ENCODE data around the gene PHPT1. TPM values are rescaled to one million over a fixed set of nuclear protein-coding genes. Genes with fewer than 3 reads are reported as not detected.
A peak's percentile ranks its signal among the peaks of the same experiment; 100 is the strongest.
"Not testable (repeated sequence)": the region's sequence is repeated elsewhere in the genome, so short reads cannot be mapped to it uniquely, and the experiment has no call there.

Gene PHPT1
- total RNA-seq, 1 donor from 2014 or later: 192 TPM

- H3K36me3 Mint-ChIP-seq (ENCODE audit: low read depth): peaks cover 3% of the 10 kb centered on the region
- H3K9me3 Mint-ChIP-seq (ENCODE audit: low read depth): no peaks in the 10 kb centered on the region
- H3K4me1 Mint-ChIP-seq (ENCODE audit: low read depth): peaks cover 10% of the 10 kb centered on the region
- DNase-seq (ENCODE audit: low spot score): no peak
- no peak overlapping the region for H3K4me3 Mint-ChIP-seq (ENCODE audit: unreplicated experiment)
- TF ChIP-seq CTCF (IDR thresholded peaks at IDR 0.05): no peak
- H3K27me3 Mint-ChIP-seq (ENCODE audit: low read depth): no peaks in the 10 kb centered on the region
- peak overlapping the region; percentile 36 for H3K27ac Mint-ChIP-seq (ENCODE audit: unreplicated experiment)
Measured at GRCh38 chr9:136835162-136835931, 13.9 kb upstream of the PHPT1 start.

- Mint-ChIP-seq H3K9me3 (ENCODE audit: low read depth) (no peaks in the 10 kb centered on the region), H3K27me3 (ENCODE audit: low read depth) (no peaks in the 10 kb centered on the region), H3K4me1 (ENCODE audit: low read depth) (peaks cover 18% of the 10 kb centered on the region), H3K27ac (ENCODE audit: unreplicated experiment) (no peak overlapping the region), H3K4me3 (ENCODE audit: unreplicated experiment) (no peak overlapping the region), H3K36me3 (ENCODE audit: low read depth) (peaks cover 3% of the 10 kb centered on the region)
- no peak for TF ChIP-seq CTCF (IDR thresholded peaks at IDR 0.05)
- no peak for DNase-seq (ENCODE audit: low spot score)
Measured at GRCh38 chr9:136835932-136836904, 13.0 kb upstream of the PHPT1 start.

- H3K27ac Mint-ChIP-seq (ENCODE audit: unreplicated experiment): no peak overlapping the region
- no peak for TF ChIP-seq CTCF (IDR thresholded peaks at IDR 0.05)
- peaks cover 3% of the 10 kb centered on the region for H3K36me3 Mint-ChIP-seq (ENCODE audit: low read depth)
- peaks cover 29% of the 10 kb centered on the region for H3K4me1 Mint-ChIP-seq (ENCODE audit: low read depth)
- H3K4me3 Mint-ChIP-seq (ENCODE audit: unreplicated experiment): no peak overlapping the region
- H3K27me3 Mint-ChIP-seq (ENCODE audit: low read depth): no peaks in the 10 kb centered on the region
- H3K9me3 Mint-ChIP-seq (ENCODE audit: low read depth): no peaks in the 10 kb centered on the region
- no peak for DNase-seq (ENCODE audit: low spot score)
Measured at GRCh38 chr9:136837146-136837855, 11.9 kb upstream of the PHPT1 start.

- H3K9me3 Mint-ChIP-seq (ENCODE audit: low read depth); DNase-seq (ENCODE audit: low spot score); H3K27ac Mint-ChIP-seq (ENCODE audit: unreplicated experiment); H3K36me3 Mint-ChIP-seq (ENCODE audit: low read depth); H3K4me3 Mint-ChIP-seq (ENCODE audit: unreplicated experiment); H3K27me3 Mint-ChIP-seq (ENCODE audit: low read depth): not testable (repeated sequence)
- peaks cover 30% of the 10 kb centered on the region for H3K4me1 Mint-ChIP-seq (ENCODE audit: low read depth)
Measured at GRCh38 chr9:136837856-136838277, 11.3 kb upstream of the PHPT1 start.

GRCh38 chr9:136838314-136839228 is 10.6 kb upstream of the PHPT1 start:
- peaks cover 3% of the 10 kb centered on the region for H3K36me3 Mint-ChIP-seq (ENCODE audit: low read depth)

More at GRCh38 chr9:136838314-136839228, 10.6 kb upstream of the PHPT1 start:
- no peaks in the 10 kb centered on the region for H3K27me3 Mint-ChIP-seq (ENCODE audit: low read depth)
- DNase-seq (ENCODE audit: low spot score): no peak
- H3K27ac Mint-ChIP-seq (ENCODE audit: unreplicated experiment): peak overlapping the region; percentile 32
- TF ChIP-seq CTCF (IDR thresholded peaks at IDR 0.05): no peak
- no peaks in the 10 kb centered on the region for H3K9me3 Mint-ChIP-seq (ENCODE audit: low read depth)
- no peak overlapping the region for H3K4me3 Mint-ChIP-seq (ENCODE audit: unreplicated experiment)
- peaks cover 34% of the 10 kb centered on the region for H3K4me1 Mint-ChIP-seq (ENCODE audit: low read depth)
